ENCODE results near the gene SPIRE2.
"Not testable (repeated sequence)": the region's sequence is repeated elsewhere in the genome, so short reads cannot be mapped to it uniquely, and the experiment has no call there.

Gene SPIRE2

DNA sequence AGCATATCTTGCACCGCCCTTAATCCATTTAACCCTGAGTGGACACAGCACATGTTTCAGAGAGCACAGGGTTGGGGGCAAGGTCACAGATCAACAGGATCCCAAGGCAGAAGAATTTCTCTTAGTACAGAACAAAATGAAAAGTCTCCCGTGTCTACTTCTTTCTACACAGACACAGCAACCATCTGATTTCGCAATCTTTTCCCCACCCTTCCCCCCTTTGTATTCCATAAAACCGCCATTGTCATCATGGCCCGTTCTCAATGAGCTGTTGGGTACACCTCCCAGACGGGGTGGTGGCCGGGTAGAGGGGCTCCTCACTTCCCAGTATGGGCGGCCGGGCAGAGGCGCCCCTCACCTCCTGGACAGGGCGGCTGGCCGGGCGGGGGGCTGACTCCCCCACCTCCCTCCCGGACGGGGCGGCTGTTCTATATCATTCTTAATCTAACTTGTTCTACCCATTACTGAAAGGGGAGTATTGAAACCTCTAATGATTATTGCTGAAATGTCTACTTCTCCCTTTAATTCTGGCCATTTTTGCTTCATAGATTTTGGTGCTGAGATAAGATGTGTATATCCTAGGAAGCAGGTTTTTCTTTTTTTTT, 21.6 kb upstream of the SPIRE2 start:
- in situ Hi-C loops (cut with MboI; ENCODE audit: low pct_unique_long_range_greater_than_20kb, low sequenced_read_pairs); DNase-seq: not testable (repeated sequence)

DNA sequence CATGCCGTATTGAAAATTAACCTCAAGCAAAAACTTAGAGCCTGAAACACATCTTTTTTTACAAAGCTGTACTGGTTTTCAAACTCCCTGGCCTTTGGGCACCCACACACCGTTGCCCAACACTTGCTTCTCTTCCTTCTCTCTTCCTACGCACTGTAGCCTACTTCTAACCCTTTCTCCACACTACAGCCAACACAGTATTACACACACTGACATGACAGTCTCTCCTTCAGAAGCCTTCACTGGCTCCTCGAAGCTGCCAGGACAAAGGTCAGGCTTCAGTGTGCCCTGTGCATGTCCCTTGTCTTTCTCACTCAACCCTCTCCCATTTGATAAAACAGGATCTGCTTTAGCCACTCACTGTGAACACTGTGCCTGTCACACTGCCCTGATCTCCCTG, 19.8 kb upstream of the SPIRE2 start:
- in situ Hi-C loops (cut with MboI; ENCODE audit: low pct_unique_long_range_greater_than_20kb, low sequenced_read_pairs), result no loop called here
- DNase-seq, result no peak

DNA sequence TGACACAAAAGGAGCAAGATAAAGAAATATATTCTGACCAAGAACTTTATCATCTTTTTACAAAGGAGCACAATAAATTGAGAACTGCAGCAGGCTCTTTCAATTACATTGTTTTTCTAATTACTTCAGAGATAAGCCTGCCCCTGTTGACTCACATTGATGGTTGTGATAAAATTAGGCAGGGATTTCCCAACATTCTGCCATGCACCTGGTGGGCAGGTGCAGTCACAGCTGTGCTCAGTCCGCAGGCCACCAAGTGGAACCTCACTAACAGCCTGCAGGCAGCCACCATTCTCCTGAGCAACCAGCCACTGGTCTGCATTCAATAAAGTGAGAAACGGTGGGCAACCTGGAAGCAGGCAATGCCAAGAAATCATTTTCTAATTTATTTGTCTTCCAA, 17.0 kb upstream of the SPIRE2 start:
- no peak for DNase-seq
- in situ Hi-C loops (cut with MboI; ENCODE audit: low pct_unique_long_range_greater_than_20kb, low sequenced_read_pairs), result no loop called here

DNA sequence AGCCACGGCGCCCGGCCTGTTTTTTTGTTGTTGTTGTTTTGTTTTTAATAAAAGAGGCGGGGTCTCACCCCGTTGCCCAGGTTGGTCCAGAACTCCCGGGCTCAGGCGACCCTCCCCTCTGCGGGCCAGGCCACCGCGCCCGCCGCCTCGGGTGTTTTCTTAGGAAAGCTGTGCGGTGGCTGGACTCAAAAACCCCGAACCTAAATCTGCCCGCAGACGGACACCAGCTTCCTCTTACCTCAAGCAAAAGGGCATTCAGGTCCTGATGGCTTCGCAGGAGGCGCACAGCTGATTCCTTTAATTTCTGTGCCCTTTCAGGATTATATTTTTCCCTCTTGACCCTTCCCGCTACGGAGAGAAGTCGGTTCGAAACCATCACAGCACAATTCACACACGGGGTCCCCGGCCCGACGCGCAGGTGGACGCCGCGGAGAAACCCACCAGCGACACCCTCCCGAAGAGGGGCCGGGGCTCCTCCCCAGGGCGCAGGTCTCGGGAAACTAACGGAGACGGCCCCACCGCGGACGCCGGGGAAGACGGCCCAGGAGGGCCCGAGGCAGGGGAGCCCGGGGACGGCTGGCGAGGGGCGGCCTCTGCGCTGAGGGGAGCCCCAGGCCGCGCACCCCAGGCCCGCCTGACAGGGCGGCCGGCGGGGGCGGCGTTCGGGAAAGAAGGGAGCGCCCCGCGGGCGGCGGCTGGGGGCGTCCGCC, 12.5 kb upstream of the SPIRE2 start:
- in situ Hi-C loops (cut with MboI; ENCODE audit: low pct_unique_long_range_greater_than_20kb, low sequenced_read_pairs), result no loop called here
- DNase-seq, result peak; percentile 41

DNA sequence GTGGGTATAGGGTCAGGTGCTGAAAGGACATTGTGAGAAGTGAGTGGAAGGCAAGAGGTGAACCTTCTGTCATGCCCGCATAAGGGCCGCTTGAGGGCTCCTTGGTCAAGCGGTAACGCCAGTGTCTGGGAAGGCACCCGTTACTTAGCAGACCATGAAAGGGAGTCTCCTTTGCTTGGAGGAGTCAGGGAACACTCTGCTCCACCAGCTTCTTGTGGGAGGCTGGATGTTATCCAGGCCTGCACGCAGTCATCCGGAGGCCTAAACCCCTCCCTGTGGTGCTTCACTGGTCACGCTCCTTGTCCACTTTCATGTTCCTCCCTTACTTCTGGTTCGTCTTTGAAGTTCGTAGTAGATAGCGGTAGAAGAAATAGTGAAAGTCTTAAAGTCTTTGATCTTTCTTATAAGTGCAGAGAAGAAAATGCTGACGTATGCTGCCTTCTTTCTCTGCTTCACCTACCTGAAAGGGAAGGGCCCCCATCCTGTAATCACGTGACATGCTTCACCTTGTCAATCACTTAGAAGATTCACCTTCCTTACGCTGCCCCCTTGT, 9.3 kb upstream of the SPIRE2 start:
- in situ Hi-C loops (cut with MboI; ENCODE audit: low pct_unique_long_range_greater_than_20kb, low sequenced_read_pairs), result not testable (repeated sequence)

DNA sequence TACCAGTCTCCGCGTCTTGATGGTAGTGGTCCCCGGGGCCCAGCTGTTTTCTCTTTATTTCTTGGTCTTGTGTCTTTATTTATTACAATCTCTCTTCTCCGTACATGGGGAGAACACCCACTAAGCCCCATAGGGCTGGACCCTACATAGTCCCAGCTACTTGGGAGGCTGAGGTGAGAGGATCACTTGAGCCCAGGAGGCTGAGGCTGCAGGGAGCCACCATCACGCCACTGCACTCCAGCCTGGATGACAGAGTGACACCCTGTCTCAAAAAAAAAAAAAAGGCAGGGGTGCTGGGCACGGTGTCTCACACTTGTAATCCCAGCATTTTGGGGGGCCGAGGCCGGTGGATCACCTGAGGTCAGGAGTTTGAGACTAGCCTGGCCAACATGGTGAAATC, 8.8 kb upstream of the SPIRE2 start:
- DNase-seq; in situ Hi-C loops (cut with MboI; ENCODE audit: low pct_unique_long_range_greater_than_20kb, low sequenced_read_pairs): not testable (repeated sequence)

More for the DNA sequence above, 9.3 kb upstream of the SPIRE2 start:
- DNase-seq, result not testable (repeated sequence)

DNA sequence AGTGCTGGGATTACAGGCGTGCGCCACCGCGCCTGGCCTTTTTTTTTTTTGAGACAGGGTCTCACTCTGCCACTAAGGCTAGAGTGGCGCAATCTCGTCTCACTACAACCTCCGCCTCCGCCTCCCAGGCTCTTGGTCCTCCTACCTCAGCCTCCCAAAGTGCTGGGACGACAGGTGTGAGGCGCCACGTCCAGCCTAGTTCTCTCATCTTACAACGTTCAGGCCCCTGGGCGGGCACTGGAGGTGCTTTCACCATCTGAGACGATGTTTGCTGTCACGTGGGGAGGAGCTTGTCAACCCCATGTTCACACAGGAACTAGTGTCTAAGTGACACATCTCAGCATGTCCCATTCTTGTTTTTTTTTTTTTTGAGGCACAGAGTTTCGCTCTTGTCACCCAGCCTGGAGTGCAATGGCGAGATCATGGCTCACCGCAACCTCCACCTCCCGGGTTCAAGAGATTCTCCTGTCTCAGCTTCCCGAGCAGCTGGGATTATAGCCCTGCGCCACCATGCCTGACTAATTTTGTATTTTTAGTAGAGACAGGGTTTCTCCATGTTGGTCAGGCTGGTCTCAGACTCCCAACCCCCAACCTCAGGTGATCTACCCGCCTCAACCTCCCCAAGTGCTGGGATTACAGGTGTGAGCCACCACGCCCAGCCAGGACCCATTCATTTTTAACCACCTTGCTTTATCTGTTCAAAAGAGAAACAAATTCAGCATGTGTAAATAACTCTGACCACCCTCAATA, 6.7 kb upstream of the SPIRE2 start:
- DNase-seq, result no peak
- in situ Hi-C loops (cut with MboI; ENCODE audit: low pct_unique_long_range_greater_than_20kb, low sequenced_read_pairs), result no loop called here

DNA sequence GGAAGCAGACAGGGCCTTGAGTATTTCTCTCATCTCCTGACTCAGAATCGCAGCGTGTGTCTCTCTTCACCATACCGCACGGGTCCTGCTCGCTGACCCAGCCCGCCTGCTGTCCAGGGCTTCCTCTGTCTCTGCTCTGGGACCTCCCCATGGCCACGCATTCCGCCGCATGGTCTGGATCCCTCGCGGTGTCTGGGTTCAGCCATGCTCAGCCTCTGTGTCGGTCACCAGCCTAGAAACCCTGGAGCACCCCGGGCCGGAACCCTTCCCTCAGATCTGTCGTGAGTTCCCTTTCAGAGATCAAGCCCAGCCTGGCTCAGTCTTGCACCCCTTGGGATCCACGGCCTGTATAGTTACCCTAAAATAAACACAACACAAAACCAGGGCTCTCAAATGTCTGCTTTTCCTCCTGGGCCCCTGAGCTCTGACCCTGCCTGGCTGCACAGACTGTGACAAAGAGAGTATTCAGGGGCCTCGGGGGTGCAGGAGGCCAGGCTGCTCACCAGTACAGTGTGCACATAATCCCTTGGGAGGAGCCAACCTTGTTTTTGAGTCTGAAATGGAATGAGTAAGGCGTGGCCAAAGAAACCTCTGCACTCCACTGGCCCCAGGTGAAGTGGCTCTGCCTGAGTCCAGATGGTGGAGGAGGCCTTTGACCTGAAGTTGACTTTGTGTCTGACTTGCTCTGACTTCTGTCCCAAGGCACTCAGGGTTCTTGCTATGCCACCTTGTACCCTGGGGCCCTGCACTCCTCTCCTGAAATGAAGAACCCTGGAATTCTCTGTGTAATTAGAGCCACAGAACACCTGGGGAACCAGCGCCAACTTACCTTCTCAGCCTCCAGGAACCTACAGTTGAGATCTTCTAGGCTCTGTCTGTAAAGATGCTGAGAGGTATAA, 5.8 kb upstream of the SPIRE2 start:
- in situ Hi-C loops (cut with MboI; ENCODE audit: low pct_unique_long_range_greater_than_20kb, low sequenced_read_pairs), result no loop called here
- DNase-seq, result no peak

DNA sequence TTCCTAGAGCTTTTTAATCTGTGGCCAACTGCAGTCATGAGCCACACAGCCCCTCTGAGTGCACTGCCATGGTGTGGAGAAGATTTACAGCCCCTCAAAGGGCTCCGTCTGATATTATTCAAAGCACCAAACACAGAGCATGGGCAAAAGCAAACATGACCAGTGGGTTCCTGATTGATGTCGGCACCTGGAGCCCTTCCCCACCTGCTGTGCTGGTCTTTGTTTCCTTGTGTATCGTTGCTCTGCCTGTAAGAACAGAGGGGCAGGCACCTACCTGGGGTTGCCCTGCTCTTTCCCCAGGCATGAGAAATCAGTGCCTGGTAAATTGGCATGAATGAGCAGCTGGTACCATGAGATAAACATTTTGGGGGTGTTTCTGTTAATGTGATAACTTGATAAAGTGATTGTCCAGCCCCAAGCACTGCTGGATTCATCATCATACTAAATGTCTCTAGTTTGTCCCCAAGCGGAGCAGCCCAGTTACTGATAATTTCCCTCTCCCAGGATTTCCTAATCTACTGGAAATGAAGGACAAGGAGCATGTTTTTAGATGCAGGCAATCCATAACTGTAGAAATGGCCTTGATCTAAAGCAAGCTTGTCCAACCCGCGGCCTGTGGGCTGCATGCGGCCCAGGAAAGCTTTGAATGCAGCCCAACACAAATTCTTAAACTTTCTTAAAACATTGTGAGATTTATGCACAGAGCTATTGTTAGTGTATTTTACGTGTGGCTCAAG, 5.0 kb upstream of the SPIRE2 start:
- no peak for DNase-seq
- in situ Hi-C loops (cut with MboI; ENCODE audit: low pct_unique_long_range_greater_than_20kb, low sequenced_read_pairs), result no loop called here

DNA sequence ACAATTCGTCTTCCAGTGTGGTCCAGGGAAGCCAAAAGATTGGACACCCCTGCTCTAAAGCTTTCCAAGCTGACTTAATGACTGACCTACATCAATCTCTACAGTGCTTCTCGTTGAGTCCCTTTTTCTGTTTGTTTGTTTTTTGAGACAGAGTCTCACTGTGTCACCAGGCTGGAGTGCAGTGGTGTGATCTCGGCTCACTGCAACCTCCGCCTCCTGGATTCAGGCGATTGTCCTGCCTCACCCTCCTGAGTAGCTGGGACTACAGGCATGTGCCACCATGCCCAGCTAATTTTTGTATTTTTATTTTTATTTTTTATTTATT, 4.5 kb upstream of the SPIRE2 start:
- in situ Hi-C loops (cut with MboI; ENCODE audit: low pct_unique_long_range_greater_than_20kb, low sequenced_read_pairs); DNase-seq: not testable (repeated sequence)

DNA sequence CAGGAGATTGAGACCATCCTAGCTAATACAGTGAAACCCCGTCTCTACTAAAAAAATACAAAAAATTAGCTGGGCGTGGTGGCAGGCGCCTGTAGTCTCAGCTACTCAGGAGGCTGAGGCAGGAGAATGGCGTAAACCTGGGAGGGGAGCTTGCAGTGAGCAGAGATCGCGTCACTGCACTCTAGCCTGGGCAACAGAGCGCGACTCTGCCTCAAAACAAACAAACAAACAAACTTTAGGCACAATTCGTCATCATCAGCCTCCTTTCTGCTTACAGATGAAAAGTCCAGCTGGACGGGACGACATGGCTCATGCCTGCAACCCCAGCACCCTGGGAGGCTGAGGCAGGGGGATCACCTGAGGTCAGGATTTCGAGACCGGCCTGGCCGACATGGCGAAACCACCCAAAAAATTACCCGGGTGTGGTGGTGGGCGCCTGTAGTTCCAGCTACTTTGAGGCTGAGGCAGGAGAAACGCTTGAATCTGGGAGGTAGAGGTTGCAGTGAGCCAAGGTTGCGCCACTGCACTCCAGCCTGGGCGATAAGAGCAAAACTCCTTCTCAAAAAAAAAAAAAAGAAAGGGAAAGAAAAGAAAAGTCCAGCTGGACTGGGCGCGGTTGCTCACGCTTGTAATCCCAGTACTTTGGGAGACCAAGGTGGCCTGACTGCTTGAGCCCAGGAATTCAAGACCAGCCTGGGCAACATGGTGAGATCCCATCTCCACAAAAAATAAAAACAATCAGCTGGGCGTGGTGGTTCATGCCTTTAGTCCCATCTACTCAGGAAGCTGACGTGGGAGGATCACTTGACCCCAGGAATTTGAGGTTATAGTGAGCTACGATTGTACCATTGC, 1.5 kb upstream of the SPIRE2 start:
- DNase-seq, result no peak
- in situ Hi-C loops (cut with MboI; ENCODE audit: low pct_unique_long_range_greater_than_20kb, low sequenced_read_pairs), result no loop called here

DNA sequence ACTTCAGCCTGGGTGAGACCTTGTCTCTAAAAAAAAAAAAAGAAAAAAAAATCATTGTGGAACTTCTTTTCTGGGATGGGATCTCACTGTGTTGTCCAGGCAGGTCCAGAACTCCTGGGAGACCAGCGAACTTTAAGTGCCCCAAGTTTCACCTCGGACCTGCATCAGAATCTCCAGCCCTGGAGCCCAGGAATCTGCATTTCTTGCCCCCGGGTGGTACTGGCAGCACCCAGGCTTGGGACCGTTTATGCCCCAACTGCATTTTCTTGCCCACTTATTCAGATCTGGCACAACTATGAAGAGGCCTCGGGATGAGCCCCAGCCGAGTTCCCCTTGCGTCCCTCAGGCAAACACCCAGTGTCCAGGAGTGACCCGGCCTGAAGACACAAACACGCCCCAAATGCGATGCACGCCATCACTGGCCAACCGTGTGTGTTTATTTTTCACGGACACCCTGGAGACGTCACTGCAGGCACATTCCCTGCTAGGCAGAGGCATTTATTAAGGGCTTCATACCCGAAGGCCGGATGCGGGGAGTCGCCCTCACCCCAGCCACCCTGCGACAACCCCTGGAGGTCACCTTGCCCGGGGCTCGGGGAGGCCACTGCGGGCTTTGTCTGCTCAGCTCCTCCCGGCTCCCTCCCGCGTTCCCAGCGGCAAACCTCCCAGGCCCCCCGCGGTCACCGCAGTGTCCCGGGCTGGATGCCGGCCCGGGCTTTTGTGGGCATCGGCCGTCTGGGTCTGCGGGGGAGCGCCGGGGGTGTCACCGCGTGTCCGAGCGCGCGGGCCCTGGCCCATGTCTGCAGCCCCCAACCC, 684 bp upstream of the SPIRE2 start:
- DNase-seq, result peak; percentile 46
- in situ Hi-C loops (cut with MboI; ENCODE audit: low pct_unique_long_range_greater_than_20kb, low sequenced_read_pairs), result no loop called here

DNA sequence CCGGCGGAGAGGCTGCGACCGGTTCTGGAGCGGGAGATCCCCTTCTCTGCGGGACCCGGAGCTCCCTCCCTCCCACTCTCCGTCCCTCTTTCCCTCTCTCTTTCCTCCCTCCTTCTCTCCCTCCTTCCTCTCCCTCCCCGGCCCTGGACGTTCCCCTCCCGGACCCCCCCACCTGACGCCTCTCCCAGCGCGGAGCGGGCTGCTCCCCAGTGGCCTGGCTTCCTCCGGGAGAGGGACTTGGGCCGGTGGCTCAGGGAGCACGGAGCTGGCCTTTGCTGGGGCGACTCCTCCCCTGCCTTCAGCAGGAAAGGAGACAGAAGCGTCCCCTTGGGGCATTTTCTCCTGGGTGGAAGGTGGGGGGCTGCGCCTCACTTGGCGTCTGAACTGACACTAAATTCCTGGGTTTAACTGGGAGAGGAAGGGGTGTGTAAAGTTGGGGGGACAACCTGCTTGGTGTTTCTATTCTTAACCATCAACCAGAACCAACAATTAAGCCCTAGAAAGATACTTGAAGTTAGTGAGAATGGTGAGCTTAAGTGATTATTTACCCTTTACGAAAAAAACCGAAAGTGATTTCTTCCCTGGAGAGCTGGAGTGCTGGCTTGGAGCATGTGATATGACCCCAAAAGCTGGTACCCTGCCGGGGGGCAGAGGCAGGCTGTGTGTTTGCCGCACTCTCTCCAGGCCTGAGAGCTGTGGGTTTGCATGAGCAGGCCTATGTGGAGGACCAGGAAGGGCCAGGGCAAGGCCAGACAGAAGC, 775 bp downstream of the SPIRE2 start:
- in situ Hi-C loops (cut with MboI; ENCODE audit: low pct_unique_long_range_greater_than_20kb, low sequenced_read_pairs), result no loop called here
- no peak for DNase-seq

DNA sequence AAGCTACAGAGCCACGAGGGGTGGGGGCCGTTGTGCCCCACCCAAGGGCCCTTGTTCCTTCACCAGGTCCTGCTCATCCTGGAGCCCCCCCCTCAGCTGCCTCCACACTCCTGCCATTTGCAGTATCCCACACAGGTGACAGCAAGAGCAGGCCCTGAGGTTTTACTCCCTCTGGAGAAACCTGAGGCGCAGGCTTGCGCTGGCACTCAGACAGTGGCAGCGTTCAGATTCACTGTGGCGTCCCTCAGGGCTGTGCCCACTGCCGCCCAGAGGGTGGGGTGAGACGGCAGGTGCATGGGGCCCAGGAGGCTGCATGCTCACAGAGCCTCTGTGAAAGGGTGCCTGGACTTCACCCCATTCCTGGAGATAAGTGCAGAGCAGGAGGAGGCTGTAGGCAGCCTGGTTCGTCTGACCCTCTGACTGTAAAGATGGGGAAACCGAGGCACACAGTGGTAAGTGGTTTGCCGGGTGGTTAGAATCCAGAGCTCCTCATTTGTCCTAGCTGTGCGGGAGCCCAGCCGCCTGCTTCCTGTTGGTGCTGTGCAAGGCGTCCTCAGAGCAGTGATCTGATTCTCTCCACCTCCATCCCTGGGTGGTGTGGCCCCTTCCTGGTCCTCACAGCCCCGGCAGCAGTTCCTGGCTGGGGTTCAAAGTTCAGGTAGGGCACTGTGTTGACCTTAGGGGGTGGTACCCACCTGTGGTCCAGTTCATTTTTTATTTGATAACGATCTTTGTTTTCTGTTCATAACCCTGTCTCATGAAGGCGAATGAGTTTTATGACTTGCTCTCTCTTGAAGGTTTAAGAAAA, 1.6 kb downstream of the SPIRE2 start:
- in situ Hi-C loops (cut with MboI; ENCODE audit: low pct_unique_long_range_greater_than_20kb, low sequenced_read_pairs), result no loop called here
- no peak for DNase-seq

DNA sequence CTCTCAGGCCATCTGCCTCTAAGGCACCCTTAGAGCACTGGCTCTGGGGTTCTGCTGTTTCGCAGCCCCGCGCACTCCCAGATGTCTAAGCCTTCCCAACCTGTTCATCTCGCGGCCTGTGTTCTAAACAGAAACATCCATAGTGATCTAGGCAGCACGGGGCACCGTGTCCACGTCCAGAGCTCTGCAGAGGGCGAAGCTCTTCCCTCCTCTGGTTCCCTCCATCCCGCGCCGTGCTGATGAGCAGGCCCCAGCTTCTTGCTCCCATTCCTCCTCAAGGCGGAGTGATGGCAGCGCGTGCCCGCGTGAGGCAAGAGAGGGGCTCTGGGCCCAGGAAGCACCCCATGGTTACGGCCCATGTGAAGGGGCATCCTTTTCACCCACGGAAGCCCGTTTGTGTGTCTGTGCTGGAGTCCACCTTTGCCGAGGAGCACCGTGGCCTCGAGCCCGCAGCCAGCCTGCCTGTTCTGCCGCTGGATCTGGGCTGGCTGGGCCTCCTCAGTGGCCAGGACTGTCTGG, 3.6 kb downstream of the SPIRE2 start:
- in situ Hi-C loops (cut with MboI; ENCODE audit: low pct_unique_long_range_greater_than_20kb, low sequenced_read_pairs), result no loop called here
- DNase-seq, result no peak
